Inflammatory macrophage treated with lipopolysaccharide for 1 hour (primary cell): Measurements from ENCODE around the gene POGZ.
A peak's percentile ranks its signal among the peaks of the same experiment; 100 is the strongest.
"Not testable (repeated sequence)": the region's sequence is repeated elsewhere in the genome, so short reads cannot be mapped to it uniquely, and the experiment has no call there.

Experiments used
- DNase-seq, 2 donors: peaks; one replicate each; pipeline ENCODE4 v3.0.0-alpha.2; 2020 to 2022

Gene POGZ

DNA sequence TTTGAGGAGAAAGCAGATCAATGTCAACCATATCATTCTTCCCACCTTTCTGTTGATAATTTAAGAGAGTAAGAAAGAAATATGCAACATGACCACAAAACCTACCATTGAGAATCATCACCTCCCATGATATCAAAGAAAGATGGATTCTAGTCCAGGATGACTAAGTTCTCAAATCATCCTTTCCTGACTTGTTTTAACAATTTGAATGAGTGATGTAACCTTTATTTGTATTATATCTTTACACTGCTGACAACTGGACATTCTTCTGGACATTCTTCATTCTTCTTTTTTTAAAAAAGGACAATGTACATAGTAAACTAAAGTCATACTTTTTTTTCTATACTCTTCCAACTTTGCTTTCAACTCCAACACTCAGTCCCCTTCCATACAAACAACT, 50.4 kb downstream of the POGZ start:
- DNase-seq = no peak

DNA sequence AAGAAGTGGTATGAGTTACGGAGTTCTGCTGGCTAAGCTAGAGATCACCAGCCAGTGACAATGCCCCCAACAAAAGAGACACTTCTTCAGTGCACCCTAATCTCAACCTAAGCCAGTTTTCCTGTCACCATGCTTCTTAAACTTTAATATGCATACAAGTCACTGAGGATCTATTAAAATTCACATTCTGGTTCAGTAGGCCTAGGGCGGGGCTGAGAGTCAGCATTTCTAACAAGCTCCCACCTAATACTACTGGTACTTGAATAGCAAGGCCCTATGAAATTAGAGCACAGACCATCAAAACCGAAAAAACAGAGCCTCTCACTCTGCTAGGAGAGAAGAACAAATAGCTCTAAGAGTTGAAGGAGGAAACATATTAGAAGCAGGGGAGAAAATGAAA, 52.0 kb downstream of the POGZ start:
- no peak for DNase-seq

DNA sequence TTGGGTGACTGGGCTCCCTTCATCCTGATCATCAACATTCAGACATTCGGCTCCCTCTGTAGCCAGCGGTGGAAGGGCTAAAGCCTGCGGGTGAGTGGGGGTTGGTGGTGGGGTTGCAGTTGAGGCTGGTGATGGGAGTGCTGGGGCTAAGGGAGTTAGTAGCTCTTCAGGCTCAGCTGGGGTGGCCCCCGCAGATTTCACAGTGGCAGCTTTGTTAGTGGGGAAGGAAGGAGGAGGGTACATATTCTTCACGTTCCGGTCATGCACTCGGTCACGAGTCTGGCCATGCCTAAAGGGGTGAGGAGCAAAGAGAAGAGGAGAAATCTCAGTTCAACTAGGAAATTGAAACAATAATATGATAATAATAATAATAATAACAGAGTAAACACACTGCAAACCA, 53.1 kb downstream of the POGZ start:
- no peak for DNase-seq

DNA sequence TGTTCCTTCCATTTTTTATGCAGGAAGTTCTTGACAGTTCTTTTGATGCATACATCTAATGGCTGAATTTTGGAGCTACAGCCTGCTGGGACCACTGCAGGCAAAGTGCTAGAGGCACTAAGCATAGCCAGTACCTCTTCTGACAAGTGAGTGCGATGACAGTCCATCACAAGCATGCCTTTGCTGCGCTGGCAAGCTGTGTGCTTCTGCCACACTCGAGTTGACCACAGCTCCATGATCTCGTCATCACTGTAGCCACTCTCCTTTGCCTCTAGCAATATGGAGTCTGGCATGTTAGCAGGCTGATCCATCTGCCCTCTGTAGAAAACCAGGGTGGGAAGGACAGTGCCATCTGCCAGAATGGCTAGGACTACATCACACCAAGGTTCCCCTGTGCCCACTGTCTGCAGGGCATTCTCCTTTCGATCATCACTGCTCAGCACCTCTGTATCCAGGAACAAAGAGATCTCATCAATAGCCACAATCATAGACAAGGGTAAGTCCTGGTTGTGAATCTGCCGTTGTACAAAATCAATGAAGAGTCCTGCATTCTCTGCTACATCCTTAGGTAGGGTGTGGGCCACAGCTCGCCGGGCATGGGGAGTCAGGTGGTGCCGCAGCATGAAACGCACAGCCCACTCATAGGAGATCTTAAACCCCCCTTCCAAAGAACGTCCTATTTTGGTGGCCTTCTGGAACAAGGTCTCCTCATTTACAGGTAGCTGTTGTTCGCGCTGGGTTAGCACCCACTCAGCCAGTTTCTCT, 53.9 kb downstream of the POGZ start:
- no peak for DNase-seq

DNA sequence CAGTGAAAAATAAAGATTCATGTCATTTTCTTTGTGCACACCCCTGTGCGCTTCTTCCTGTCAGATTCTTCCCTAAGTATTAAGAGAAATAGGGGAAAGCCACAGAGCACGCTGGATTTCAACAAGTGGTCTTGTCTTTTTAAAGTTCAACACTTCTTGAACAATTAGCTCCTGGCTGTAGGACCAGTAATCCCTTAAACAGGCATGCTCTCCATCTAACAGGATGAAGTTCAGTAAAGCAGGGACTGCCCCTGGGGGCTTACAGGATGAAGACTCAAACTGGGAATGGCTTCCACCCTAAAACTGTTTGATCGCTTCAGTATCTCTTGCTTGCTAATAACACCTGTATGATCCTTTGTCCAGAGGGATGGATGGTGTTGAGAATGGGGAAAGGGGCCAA, 55.7 kb downstream of the POGZ start:
- DNase-seq = no peak

DNA sequence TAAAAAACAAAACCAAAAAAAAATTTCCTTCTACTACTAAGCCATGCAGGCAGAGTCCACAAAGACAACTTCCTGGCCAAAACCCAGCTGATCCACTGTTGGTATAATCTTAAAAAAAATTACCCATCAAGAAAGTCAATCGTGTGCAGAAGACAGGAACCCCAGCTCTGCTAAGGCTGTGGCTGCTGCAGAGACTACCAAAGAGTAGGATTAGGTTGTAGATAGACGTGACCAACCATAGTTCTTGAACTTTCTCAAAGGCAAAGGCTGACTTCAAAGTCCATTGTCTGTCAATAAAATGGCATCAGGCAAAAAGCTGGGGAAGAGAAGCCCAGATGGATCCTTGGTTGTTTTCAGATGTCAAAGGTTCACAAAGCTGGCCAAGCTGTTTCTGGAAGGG, 56.5 kb downstream of the POGZ start:
- DNase-seq = no peak

DNA sequence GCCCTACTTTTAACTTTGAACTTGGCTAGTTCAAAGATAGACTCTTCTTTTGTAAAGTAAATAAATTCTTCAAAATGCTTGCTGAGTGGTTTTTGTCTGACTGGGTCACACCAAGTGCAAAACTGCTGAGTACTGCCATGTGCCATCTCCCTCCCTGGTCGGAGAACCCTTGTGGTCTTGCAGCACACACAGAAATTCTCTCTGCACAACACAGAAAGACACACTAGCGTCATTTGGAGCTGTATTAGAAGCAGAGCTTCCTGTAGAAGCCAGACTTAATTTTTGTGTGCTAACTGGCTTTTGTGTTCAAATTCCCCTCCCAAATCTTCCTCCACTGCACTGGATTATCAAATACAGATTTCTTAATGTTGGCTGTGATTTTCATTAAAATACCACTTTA, 57.4 kb downstream of the POGZ start:
- DNase-seq = no peak

DNA sequence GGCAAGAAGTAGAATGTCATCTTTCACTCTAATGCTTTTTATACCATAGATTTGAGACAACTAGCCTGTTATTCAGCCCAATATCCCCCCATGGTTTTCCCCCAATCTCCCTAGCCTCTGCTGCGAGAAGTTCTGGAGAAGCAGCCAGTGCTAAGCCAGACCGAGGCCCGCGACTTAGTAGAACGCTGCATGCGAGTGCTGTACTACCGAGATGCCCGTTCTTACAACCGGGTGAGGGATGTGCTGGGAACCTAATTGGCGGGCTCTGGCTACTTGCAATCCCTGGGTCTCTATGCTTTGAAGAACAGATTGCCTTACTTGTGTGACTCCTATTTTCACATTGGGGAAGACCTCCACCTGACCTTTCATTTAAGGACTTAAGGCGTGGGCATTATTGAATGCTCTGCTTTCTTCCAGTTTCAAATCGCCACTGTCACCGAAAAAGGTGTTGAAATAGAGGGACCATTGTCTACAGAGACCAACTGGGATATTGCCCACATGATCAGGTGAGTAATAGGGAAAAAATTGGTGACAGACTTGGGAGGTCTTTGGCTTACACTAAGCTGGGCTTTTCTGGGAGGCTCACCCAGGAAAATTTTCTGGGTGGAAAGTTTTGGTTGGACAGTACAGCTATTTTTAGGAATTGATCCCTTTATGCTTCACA, 58.0 kb downstream of the POGZ start:
- DNase-seq = peak in 1 of 2 donors; percentile 25

DNA sequence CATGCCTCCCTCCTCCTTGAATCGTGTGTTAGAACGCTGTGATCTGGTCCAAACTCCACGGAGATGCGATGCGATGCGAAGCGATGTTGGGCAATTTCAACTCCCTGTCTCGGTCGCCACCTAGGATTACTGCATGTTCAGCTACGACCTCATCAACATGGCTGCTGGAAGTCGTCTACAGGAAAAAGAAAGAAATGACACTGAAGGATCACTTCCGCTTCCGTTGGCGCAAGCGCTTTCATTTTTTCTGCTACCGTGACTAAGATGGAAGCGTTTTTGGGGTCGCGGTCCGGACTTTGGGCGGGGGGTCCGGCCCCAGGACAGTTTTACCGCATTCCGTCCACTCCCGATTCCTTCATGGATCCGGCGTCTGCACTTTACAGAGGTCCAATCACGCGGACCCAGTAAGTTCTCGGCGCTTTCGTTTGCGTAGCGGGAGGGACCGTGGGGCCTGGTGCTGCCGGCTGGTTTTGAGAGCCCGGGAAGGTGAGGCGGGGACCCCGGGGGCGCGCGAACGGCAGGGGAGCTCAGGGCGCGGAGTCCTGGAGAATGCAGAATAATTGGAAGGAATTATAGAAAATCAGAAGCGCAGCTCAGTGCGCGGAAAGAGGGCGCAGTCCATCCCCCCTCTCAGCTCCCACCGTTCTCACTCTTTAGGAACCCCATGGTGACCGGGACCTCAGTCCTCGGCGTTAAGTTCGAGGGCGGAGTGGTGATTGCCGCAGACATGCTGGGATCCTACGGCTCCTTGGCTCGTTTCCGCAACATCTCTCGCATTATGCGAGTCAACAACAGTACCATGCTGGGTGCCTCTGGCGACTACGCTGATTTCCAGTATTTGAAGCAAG, 59.7 kb downstream of the POGZ start, which contains the start of gene PSMB4:
Gene PSMB4 (plus strand): TSS at position 250 of the 848 bp plus-strand sequence. CDS start 15 bp downstream, at position 265.
- DNase-seq = peak; percentile 88 to 91

DNA sequence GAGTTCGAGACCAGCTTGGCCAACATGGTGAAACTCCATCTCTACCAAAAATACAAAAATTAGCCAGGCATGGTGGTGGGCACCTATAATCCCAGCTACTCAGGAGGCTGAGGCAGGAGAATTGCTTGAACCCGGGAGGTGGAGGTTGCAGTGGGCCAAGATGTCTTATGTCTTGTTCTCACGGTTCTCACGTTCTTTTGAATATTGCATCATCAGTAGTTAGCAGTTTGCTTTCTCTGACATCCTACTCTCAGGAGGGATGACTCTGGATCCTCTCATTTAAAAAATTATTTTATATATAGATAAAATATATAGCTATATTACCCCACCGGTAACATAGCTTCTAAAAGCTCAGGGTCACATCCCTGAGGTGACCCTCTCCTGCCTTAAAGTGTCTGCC, 63.0 kb downstream of the POGZ start:
- DNase-seq = not testable (repeated sequence)

DNA sequence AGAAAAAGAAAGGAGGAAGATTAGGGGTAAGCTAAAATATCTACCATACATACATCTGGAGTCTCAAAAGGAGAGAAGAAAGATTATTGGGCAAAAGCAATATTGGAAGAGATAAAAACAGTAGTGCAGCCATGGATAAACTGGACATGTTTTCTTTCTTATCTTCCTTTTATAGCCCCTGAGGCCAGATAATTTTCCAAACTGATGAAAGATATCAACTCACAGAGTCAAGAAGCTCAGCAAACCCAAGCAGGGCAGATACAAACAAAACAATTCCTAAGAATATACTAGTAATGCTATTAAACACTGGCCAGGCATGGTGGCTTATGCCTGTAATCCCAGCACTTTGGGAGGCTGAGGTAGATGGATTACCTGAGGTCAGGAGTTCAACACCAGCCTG, 65.7 kb downstream of the POGZ start:
- no peak for DNase-seq

DNA sequence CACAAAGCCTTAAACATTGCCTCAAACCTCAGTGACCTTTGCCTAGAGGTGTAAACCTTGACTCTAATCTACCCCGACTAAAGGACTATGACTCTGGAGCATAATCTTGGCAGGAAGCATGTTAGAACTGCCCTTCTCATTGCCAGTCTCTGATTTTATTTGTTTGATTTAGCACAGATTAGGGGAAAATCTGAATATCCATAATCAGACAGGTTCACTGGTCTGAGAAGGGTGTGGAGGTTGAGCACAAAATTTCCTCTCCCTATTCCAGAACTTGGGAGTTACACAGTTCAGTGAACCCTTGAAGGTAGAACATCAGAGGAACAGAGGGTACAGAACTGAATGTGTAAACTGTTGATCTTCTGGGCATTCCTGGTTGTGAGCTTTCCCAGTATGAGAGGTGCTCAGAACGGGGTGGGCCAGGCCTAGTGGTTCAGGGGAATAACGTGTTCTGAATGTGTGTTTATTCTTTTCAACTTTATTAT, 68.2 kb downstream of the POGZ start:
- no peak for DNase-seq

DNA sequence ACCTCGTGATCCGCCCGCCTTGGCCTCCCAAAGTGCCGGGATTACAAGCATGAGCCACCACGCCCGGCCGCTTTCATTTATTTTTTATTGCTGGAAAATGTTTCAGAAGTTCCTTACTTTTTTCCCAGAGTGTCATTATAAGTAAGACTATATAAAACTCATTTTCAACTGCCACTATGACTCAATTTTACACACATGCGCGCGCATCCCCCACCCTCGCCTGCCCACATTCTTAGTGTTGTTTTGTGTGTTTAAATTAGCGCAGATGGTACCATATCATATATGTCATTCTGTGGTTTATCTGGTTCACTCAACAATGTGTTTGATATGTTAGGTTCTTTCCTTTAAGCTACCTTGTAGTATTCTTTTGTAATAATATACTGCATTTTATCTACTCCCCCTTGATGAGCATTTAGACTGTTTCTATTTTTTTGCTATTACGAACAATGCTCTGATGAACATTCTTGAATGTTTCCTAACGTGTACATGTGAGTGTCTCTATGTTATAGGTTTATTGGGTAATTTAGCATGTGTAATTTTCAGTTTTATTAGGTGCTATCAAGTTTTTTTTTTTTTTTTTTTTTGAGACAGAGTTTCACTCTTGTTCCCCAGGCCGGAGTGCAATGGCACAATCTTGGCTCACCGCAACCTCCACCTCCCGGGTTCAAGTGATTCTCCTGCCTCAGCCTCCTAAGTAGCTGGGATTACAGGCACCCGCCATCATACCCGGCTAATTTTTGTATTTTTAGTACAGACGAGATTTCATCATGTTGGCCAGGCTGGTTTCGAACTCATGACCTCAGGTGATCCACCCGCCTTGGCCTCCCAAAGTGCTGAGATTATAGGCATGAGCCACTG, 68.8 kb downstream of the POGZ start:
- DNase-seq = not testable (repeated sequence)

DNA sequence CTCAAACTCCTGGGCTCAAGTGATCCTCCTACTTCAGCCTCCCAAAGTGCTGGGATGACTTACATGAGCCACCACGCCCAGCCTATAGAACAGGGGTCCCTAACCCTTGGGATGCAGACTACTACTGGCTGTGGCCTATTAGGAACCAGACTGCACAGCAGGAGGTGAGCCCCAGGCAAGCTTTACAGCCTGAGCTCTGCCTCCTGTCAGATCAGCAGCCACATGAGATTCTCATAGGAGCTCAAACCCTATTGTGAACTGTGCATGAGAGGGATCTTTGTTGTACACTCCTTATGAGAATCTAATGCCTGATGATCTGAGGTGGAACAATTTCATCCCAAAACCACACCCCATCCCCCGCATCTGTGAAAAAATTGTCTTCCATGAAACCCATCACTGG, 73.3 kb downstream of the POGZ start:
- no peak for DNase-seq

DNA sequence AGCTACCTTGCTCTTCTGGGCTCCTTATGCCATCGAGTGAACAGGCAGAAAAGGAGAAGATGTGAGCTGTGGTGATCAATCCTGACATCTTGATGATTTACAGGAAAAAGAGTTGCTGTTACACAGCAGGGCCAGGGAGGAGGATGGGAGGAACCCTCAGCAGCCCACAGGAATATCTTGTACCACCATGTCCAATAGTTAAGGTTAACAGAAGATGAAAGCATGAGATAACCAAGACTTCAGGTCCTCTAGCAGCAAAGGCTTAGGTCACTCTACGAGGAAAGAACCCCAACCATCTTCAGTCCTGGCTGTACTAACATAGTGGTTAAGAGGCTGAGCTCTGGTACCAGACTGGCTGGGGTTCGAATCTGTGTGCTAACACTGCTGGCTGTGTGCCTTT, 74.7 kb downstream of the POGZ start:
- DNase-seq = no peak

DNA sequence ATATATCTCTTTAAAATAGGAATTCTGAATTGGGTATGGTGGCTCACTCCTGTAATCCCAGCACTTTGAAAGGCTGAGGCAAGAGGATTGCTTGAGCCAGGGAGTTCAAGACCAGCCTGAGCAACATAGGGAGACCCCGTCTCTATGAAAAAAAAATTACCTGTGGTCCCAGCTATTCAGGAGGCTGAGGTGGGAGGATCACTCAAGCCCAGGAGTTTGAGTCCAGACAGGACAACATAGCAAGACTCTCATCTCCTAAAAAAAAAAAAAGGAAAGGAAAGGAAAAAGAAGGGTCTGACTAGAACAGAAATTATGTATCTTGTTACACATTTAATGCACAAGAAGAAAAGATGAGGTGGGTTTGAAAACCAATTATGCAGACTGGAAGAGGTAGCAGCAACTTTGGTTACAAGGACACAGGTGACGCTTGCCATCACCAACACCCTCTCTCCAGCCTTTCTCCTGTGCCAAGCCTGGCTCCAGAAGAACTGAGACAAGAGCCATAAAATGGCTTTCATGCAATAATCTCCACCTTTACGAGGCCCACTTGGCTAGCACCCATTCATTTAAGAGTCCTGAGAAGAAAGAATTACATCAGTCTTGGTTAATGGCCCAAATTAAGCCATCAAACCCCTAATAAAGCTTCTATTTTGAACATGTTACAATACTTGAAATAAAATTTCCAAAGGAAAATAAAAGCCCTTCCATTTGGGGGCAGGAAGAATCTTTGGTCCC, 82.0 kb downstream of the POGZ start:
- DNase-seq = no peak

DNA sequence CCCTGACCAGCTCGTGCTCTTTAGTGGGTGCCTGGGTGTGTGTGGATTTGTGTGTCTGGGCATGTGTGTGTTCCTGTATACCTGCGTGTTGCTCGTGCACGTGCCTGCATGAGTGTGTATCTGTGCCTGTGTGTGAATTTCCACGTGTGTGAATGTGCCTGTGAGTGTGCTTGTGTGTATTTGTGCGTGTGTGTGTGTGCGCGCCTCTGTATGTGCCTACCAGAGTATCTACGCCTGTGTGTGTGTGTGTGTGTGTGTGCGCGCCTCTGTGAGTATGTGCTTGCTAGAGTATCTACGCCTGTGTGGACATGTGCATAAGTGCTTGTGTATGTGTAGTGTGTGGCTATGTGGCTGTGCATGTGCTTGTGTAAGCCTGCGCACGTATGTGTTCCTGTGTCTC, 86.1 kb downstream of the POGZ start:
- no peak for DNase-seq

DNA sequence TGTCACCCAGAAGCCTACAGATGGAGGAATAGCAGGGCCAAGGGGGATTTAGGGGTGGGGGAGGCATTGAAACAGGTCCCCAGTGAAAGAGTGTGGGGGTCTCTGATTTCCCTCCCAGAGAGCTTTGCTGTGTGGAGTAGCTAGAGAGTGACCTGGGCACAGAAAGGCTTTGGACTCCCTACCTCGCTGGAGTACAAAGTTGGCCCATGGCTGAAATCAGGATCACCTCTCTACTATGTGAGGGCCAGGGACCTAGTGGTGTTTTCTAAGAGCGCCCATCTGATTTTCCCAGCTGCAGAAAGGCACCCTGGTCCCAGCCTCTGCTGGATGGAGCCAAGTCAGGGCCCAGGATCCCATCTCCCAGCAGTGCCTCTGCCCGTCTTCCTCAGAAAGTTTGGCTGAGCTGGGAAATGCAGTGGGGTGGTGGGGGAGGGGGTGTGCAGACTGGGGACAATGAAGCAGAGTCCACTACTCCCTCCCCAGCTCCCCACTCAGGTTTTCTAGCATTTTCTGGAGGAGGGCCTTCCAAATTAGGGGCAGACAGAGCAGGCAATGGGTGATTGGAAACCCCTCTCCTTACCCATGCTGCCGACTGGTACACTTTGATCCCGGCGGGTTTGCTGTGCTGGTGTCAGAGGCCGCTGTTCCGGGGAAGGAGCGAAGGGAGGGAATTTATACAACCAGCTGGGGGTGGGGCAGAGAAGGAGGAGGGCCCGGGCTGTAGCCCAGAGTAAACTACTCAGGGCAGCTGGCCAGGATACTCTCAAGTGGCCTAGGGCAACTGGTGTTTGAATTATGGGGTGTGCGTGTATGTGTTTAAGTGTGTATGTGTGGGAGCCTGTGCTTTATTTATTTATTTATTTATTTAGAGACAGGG, 87.0 kb downstream of the POGZ start, which contains the start of gene SELENBP1:
Gene SELENBP1 (minus strand): TSS at position 648 of the 877 bp plus-strand sequence. CDS start 64 bp downstream, at position 584.
- DNase-seq = no peak

DNA sequence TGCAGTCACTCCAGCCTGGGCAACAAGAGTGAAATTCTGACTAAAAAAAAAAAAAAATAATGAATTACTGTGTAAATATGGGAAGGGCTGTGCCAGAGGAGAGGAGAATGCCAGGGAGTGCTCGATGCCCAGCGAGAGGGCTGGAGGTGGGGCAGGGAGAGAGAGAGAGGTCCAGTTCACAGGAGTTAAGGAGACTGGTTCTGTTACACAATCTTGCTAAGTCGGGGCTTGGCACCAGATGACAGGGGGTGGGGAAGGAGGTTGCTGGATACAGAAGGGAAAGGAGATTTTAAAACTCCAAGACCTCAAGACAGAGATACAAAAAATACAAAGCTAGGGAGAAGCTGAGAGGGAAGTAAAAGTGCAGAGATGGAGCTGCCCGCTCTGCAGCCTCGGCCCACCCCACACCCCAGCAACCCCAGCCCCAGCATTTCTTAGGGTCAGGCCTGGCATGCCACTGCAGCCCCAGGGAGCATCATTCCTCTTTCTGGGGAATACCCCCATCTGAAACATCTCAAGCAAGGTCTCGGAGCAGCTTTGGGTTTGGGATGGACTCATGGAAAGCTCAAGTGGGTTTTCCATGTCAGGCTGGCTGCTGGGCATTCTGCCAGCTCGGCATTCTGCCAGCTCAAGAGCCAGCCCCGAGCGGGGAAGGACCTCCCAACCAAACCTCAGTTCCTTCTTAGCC, 87.8 kb downstream of the POGZ start:
- peak in 1 of 2 donors; percentile 4 for DNase-seq
